Gastrocnemius medialis (tissue), 4 donors: ENCODE data around the gene DENND5B.

Experiments
- CTCF ChIP-seq, 5 experiments: fragments of 450-650 bp in 3 of 5; fragments of 200-600 bp in 2 of 5; sonication (generic) in 2 of 5; IDR thresholded peaks in 4 of 5; conservative IDR thresholded peaks in 1 of 5; 1 replicate in 4 of 5; 2 replicates in 1 of 5; pipeline ENCODE4 v1.5.1; 2016 to 2019; ENCODE audit warnings: antibody characterized with exemption in 5 of 5, mild to moderate bottlenecking in 3 of 5, moderate library complexity in 3 of 5
- POLR2A ChIP-seq, 2 donors: fragments of 450-650 bp; IDR thresholded peaks; one replicate each; pipeline ENCODE4 v1.6.1; 2017; ENCODE audit warnings: antibody characterized with exemption in 2 of 2, mild to moderate bottlenecking in 2 of 2, moderate library complexity in 2 of 2

- no peak for TF ChIP-seq CTCF (IDR thresholded peaks at IDR 0.05 in 4 of 5, conservative IDR thresholded peaks at IDR 0.05 in 1 of 5)
- no peak for TF ChIP-seq POLR2A (IDR thresholded peaks at IDR 0.05)
Measured at GRCh38 chr12:31589598-31589903, 1.4 kb downstream of the DENND5B start.
